Measurements from ENCODE around the gene ECE2. TPM values are rescaled to one million over a fixed set of nuclear protein-coding genes. Genes with fewer than 3 reads are reported as not detected.
"Not testable (repeated sequence)": the region's sequence is repeated elsewhere in the genome, so short reads cannot be mapped to it uniquely, and the experiment has no call there.

Gene ECE2
- total RNA-seq, 2 experiments from 2014 or later = not detected

- POLR2A ChIA-PET = interaction anchor here (1.2 kb wide), 1 partner anchor 21 kb away, joined by 3 read pairs; no protein-coding TSS in a partner anchor
- CTCF ChIA-PET = not testable (repeated sequence)
Measured at GRCh38 chr3:184339451-184340135, 63.8 kb downstream of the ECE2 start.

GRCh38 chr3:184341925-184342324 lies 66.1 kb downstream of the ECE2 start:
- CTCF ChIA-PET = no interaction called here
- POLR2A ChIA-PET = no interaction called here

Other genes starting within 250 kb of the ECE2 start
- gene HTR3D, start 244.3 kb upstream of the ECE2 start, total RNA-seq = not detected
- not detected for gene HTR3C, start 223.0 kb upstream of the ECE2 start, total RNA-seq
- not detected for gene HTR3E, start 179.0 kb upstream of the ECE2 start, total RNA-seq
- 10 to 100 TPM; 74.8 to 76.4 TPM for gene EIF2B5, start 140.7 kb upstream of the ECE2 start, total RNA-seq
- gene DVL3, start 120.6 kb upstream of the ECE2 start, total RNA-seq = 10 to 100 TPM; 36.3 to 37.9 TPM
- gene AP2M1, start 101.2 kb upstream of the ECE2 start, total RNA-seq = 100 to 1,000 TPM; 240 to 244 TPM
- gene ABCF3, start 89.8 kb upstream of the ECE2 start, total RNA-seq = 10 to 100 TPM; 62.4 to 67.6 TPM
- gene VWA5B2, start 46.4 kb upstream of the ECE2 start, total RNA-seq = not detected
- 10 to 100 TPM; 59.7 to 61.9 TPM for gene ALG3, start 27.1 kb upstream of the ECE2 start, total RNA-seq
- gene EEF1AKMT4, start 26.4 kb upstream of the ECE2 start, total RNA-seq = 10 to 100 TPM; 14.2 to 15.7 TPM
- under 1 TPM; 0.36 to 0.69 TPM for gene CAMK2N2, start 14.5 kb upstream of the ECE2 start, total RNA-seq
- 100 to 1,000 TPM; 309 to 314 TPM for gene PSMD2, start 23.2 kb downstream of the ECE2 start, total RNA-seq
- 100 to 1,000 TPM; 693 to 706 TPM for gene EIF4G1, start 38.6 kb downstream of the ECE2 start, total RNA-seq
- 1 to 10 TPM; 1.7 to 1.8 TPM for gene FAM131A, start 61.6 kb downstream of the ECE2 start, total RNA-seq
- gene CLCN2, start 85.6 kb downstream of the ECE2 start, total RNA-seq = 1 to 10 TPM; 6.1 to 7.0 TPM
- gene POLR2H, start 85.7 kb downstream of the ECE2 start, total RNA-seq = 100 to 1,000 TPM; 188 to 190 TPM
- not detected for gene THPO, start 102.2 kb downstream of the ECE2 start, total RNA-seq
- gene CHRD, start 104.0 kb downstream of the ECE2 start, total RNA-seq = not detected